Loucy (cell line): ENCODE measurements around the gene MYG1.

Source experiments
- H2AFZ ChIP-seq: fragments of 200-600 bp; sonication (generic); 2 replicates; pipeline ENCODE4 v1.6.0; 2016; ENCODE audit warnings: antibody characterized with exemption, mild to moderate bottlenecking, low read length, moderate library complexity
- H3F3A ChIP-seq: fragments of 200-600 bp; 2 replicates; pipeline ENCODE4 v1.6.0; 2016; ENCODE audit warnings: antibody characterized with exemption, low read depth, mild to moderate bottlenecking
- H3K27me3 ChIP-seq: fragments of 200-600 bp; sonication (generic); 2 replicates; pipeline ENCODE4 v1.6.1; 2014; ENCODE audit warnings: low read length, mild to moderate bottlenecking; ENCODE audit not compliant: insufficient read depth, poor library complexity, severe bottlenecking
- H3K36me3 ChIP-seq: fragments of 200-600 bp; sonication (generic); 2 replicates; pipeline ENCODE4 v1.6.1; 2016; ENCODE audit warnings: low read length; ENCODE audit not compliant: insufficient read depth
- H3K4me1 ChIP-seq: fragments of 200-600 bp; sonication (generic); 2 replicates; pipeline ENCODE4 v1.5.1; 2014; ENCODE audit warnings: low read length, mild to moderate bottlenecking; ENCODE audit not compliant: insufficient read depth, poor library complexity, severe bottlenecking
- H3K4me2 ChIP-seq: fragments of 200-600 bp; sonication (generic); 2 replicates; pipeline ENCODE4 v1.6.0; 2014; ENCODE audit warnings: antibody characterized with exemption, low read length, low read depth, mild to moderate bottlenecking; ENCODE audit not compliant: poor library complexity, severe bottlenecking
- H3K4me3 ChIP-seq: fragments of 200-600 bp; sonication (generic); 2 replicates; pipeline ENCODE4 v1.5.1; 2014; ENCODE audit warnings: low read length, mild to moderate bottlenecking, mixed read lengths; ENCODE audit not compliant: poor library complexity, severe bottlenecking
- H3K79me2 ChIP-seq: fragments of 200-600 bp; sonication (generic); 2 replicates; pipeline ENCODE4 v1.6.1; 2014; ENCODE audit warnings: low read length; ENCODE audit not compliant: insufficient read depth
- H3K9ac ChIP-seq: fragments of 200-600 bp; sonication (generic); 2 replicates; pipeline ENCODE4 v1.6.0; 2014; ENCODE audit warnings: mild to moderate bottlenecking, low read depth, low read length, moderate library complexity; ENCODE audit not compliant: poor library complexity, severe bottlenecking
- H3K9me2 ChIP-seq: fragments of 200-600 bp; sonication (generic); replicated peaks from 2 replicates; pipeline ENCODE4 v1.6.1; 2016; ENCODE audit warnings: low read depth, low read length, mixed read lengths
- H3K9me3 ChIP-seq: fragments of 200-600 bp; sonication (generic); 2 replicates; pipeline ENCODE4 v1.6.1; 2014; ENCODE audit warnings: mild to moderate bottlenecking, antibody characterized with exemption, low read length, low read depth; ENCODE audit not compliant: insufficient read depth
- H4K20me1 ChIP-seq: fragments of 200-600 bp; sonication (generic); 2 replicates; pipeline ENCODE4 v1.6.0; 2014; ENCODE audit warnings: antibody characterized with exemption, low read length, mild to moderate bottlenecking; ENCODE audit not compliant: insufficient read depth, poor library complexity, severe bottlenecking
- EZH2phosphoT487 ChIP-seq: fragments of 200-600 bp; IDR thresholded peaks from 2 replicates; pipeline ENCODE4 v1.6.1; 2018; ENCODE audit warnings: antibody characterized with exemption, mild to moderate bottlenecking, moderate library complexity, borderline replicate concordance
- TF ChIP-seq, protein P1 (sequence below): fragments of 200-600 bp; sonication (generic); conservative IDR thresholded peaks from 2 replicates; pipeline ENCODE4 v1.5.1; 2014; ENCODE audit warnings: mild to moderate bottlenecking, antibody characterized with exemption, low read length

MYG1 gene

DNA sequence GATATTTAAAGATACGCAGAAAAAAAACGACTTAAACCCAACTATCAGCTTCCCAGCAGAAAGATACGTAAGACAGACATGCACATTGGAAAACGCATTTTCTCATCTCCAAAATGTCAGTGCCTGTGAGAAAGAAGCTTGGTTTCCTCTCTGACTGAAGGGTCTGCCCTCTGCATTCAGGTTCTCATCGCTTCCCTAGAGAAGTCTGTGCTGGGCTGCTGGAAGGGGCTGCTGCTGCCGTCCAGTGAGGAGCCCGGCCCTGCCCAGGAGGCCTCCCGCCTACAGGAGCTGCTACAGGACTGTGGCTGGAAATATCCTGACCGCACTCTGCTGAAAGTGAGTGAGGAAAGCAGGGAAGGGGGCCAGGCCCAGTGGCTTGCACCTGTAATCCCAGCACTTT lies 8.8 kb upstream of the MYG1 start:
- H3K27me3 ChIP-seq, result no peaks in the 10 kb centered on the region
- no peaks in the 10 kb centered on the region for H3K9me3 ChIP-seq
- no peaks in the 10 kb centered on the region for H4K20me1 ChIP-seq
- no peak overlapping the region for H3K4me3 ChIP-seq
- peaks cover 2% of the 10 kb centered on the region for H3K79me2 ChIP-seq
- H3K36me3 ChIP-seq, result peaks cover 52% of the 10 kb centered on the region; the same call in 1 of the 2 replicates
- H2AFZ ChIP-seq, result no peak overlapping the region
- no peaks in the 10 kb centered on the region for H3K9me2 ChIP-seq
- H3K4me2 ChIP-seq, result no peak overlapping the region
- peaks cover 5% of the 10 kb centered on the region for H3K4me1 ChIP-seq
- no peaks in the 10 kb centered on the region for H3F3A ChIP-seq
- TF ChIP-seq, protein P1, sequence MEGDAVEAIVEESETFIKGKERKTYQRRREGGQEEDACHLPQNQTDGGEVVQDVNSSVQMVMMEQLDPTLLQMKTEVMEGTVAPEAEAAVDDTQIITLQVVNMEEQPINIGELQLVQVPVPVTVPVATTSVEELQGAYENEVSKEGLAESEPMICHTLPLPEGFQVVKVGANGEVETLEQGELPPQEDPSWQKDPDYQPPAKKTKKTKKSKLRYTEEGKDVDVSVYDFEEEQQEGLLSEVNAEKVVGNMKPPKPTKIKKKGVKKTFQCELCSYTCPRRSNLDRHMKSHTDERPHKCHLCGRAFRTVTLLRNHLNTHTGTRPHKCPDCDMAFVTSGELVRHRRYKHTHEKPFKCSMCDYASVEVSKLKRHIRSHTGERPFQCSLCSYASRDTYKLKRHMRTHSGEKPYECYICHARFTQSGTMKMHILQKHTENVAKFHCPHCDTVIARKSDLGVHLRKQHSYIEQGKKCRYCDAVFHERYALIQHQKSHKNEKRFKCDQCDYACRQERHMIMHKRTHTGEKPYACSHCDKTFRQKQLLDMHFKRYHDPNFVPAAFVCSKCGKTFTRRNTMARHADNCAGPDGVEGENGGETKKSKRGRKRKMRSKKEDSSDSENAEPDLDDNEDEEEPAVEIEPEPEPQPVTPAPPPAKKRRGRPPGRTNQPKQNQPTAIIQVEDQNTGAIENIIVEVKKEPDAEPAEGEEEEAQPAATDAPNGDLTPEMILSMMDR, result no peak
- TF ChIP-seq EZH2phosphoT487, result no peak
- no peak overlapping the region for H3K9ac ChIP-seq

DNA sequence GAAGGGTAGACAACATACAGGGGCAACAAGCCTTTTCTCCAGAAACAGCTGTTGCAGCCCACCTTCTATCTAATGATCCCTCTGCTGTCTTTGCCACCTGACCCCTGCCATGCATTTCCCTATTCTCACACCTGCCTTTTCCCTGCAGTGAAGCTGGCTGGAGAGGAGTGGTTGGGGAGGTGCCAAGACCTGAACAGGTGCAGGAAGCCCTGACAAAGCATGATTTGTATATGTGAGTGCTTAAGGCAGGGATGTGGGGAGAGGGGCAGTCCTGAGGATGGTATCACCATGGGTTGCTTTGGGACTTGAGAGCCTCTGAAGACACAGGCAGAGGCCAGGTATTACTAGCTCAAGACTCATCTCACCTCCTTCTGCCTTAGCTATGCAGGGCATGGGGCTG lies 7.1 kb upstream of the MYG1 start:
- Histone ChIP-seq H2AFZ (no peak overlapping the region), H3K4me2 (no peak overlapping the region), H3K27me3 (no peaks in the 10 kb centered on the region), H3K36me3 (peaks cover 52% of the 10 kb centered on the region; the same call in 1 of the 2 replicates), H3K9me3 (no peaks in the 10 kb centered on the region), H3K9me2 (no peaks in the 10 kb centered on the region), H3F3A (no peaks in the 10 kb centered on the region), H3K4me3 (no peak overlapping the region), H3K4me1 (peaks cover 13% of the 10 kb centered on the region), H3K79me2 (peaks cover 20% of the 10 kb centered on the region), H4K20me1 (no peaks in the 10 kb centered on the region), H3K9ac (no peak overlapping the region)
- no peak for TF ChIP-seq EZH2phosphoT487
- TF ChIP-seq, protein P1, result no peak

DNA sequence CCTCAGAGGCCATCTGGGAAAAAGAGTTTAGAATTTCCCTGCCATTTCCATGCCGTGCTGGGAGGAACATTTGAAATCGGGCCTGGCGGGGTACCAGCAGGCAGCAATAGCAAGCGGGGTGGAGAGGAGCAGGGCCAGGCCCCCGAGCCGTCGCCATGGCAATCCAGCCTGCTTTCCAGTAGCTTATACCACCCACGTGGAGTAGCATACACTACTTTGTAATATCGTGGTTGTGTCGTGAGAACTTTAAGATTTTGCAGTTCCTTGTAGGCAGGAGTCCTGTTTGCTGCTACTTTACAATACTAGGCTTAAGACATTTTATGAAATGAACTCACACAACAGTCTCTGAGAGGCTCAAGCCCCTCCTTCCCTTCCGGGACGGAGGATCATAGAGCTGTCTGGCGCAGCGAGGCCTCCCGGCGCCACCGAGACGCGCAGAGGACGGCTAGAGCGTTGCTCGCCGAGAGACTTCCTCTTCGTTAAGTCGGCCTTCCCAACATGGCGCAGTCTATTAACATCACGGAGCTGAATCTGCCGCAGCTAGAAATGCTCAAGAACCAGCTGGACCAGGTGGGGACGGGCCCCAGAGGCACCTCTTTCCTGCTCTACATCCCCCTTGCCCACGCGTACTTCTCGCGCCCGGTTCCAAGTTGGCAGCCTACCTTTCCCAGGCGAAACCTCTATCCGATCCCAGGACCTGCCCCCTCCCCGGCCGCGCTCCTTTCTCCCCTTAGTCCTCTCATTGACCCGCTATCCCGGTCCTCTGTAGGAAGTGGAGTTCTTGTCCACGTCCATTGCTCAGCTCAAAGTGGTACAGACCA lies 4.2 kb upstream of the MYG1 start, which contains the start of gene PFDN5:
PFDN5 (plus strand) TSS at position 473 of the 821 bp plus-strand sequence; CDS start at position 499, 26 bp downstream.
- Histone ChIP-seq H3K9me2 (no peaks in the 10 kb centered on the region), H3K4me2 (peak within 1 kb of the TSS; percentile 87), H3K4me3 (peak within 1 kb of the TSS; percentile 95), H3K4me1 (peaks cover 22% of the 10 kb centered on the region), H3K36me3 (peaks cover 28% of the 10 kb centered on the region; the same call in 1 of the 2 replicates), H4K20me1 (peaks cover 3% of the 10 kb centered on the region), H3K27me3 (no peaks in the 10 kb centered on the region), H3K9me3 (no peaks in the 10 kb centered on the region), H3K9ac (peak within 1 kb of the TSS; percentile 90), H3K79me2 (peaks cover 29% of the 10 kb centered on the region), H3F3A (no peaks in the 10 kb centered on the region; the same call in 1 of the 2 replicates), H2AFZ (peak within 1 kb of the TSS; percentile 85)
- TF ChIP-seq, protein P1, result no peak
- TF ChIP-seq EZH2phosphoT487, result no peak
